Mesenchymal stem cell (in vitro differentiated cells and primary cell): ENCODE results near the gene MAL.

Experiments used
- DNase-seq: peaks from one replicate; pipeline ENCODE4 v3.0.0-alpha.2; 2013
- H2AFZ ChIP-seq: one replicate; pipeline ENCODE4 v1.6.1; 2013; ENCODE audit warnings: low read depth, mild to moderate bottlenecking, control low read depth, inconsistent platforms, low read length, moderate library complexity
- H2AK5ac ChIP-seq: 2 replicates; pipeline ENCODE4 v1.6.1; 2013; ENCODE audit warnings: low read length, moderate library complexity, mild to moderate bottlenecking, inconsistent platforms; ENCODE audit not compliant: severe bottlenecking
- H2BK120ac ChIP-seq: one replicate; pipeline ENCODE4 v1.6.1; 2013; ENCODE audit warnings: low read depth, mild to moderate bottlenecking, inconsistent platforms, low read length, moderate library complexity
- H2BK12ac ChIP-seq, 2 experiments: one replicate each; pipeline ENCODE4 v1.6.1; 2013; ENCODE audit warnings: inconsistent platforms in 2 of 2, low read length in 2 of 2, mild to moderate bottlenecking in 2 of 2, moderate library complexity in 2 of 2, control low read depth in 1 of 2
- H2BK15ac ChIP-seq: one replicate; pipeline ENCODE4 v1.6.1; 2013; ENCODE audit warnings: mild to moderate bottlenecking, low read depth, inconsistent platforms; ENCODE audit not compliant: poor library complexity, severe bottlenecking
- H2BK5ac ChIP-seq: 2 replicates; pipeline ENCODE4 v1.6.1; 2013; ENCODE audit warnings: low read depth, mild to moderate bottlenecking, low read length, control low read depth, inconsistent platforms; ENCODE audit not compliant: poor library complexity, severe bottlenecking
- H3K14ac ChIP-seq, 2 experiments: one replicate each; pipeline ENCODE4 v1.6.1; 2013; ENCODE audit warnings: inconsistent platforms in 2 of 2, low read length in 2 of 2, control low read depth in 1 of 2, mild to moderate bottlenecking in 1 of 2, moderate library complexity in 1 of 2
- H3K18ac ChIP-seq, 2 experiments: one replicate each; pipeline ENCODE4 v1.6.1; 2013; ENCODE audit warnings: inconsistent platforms in 2 of 2, low read length in 2 of 2, control low read depth in 1 of 2, low read depth in 1 of 2, mild to moderate bottlenecking in 1 of 2
- H3K23ac ChIP-seq, 2 experiments: one replicate each; pipeline ENCODE4 v1.6.1; 2013; ENCODE audit warnings: inconsistent platforms in 2 of 2, low read length in 2 of 2, mild to moderate bottlenecking in 2 of 2, moderate library complexity in 2 of 2, control low read depth in 1 of 2
- H3K27ac ChIP-seq: 2 replicates; pipeline ENCODE4 v1.5.1; 2013; ENCODE audit warnings: mild to moderate bottlenecking, moderate library complexity, low read length, control low read depth, inconsistent platforms; ENCODE audit not compliant: poor library complexity, severe bottlenecking
- H3K27me3 ChIP-seq, 2 experiments: 2 replicates each; pipeline versions ENCODE4 v1.6.1 to v1.7.0; 2013; ENCODE audit warnings: low read length in 2 of 2, mild to moderate bottlenecking in 2 of 2, moderate library complexity in 2 of 2, control low read depth in 1 of 2, inconsistent platforms in 1 of 2; ENCODE audit not compliant: control insufficient read depth in 1 of 2, insufficient read depth in 1 of 2
- H3K36me3 ChIP-seq, 2 experiments: 2 replicates each; pipeline versions ENCODE4 v1.6.1 to v1.7.0; 2013; ENCODE audit warnings: low read length in 2 of 2, control low read depth in 1 of 2, inconsistent platforms in 1 of 2, low read depth in 1 of 2, mild to moderate bottlenecking in 1 of 2; ENCODE audit not compliant: insufficient read depth in 2 of 2, control insufficient read depth in 1 of 2
- H3K4ac ChIP-seq, 2 experiments: one replicate each; pipeline ENCODE4 v1.6.1; 2013; ENCODE audit warnings: inconsistent platforms in 2 of 2, low read length in 2 of 2, mild to moderate bottlenecking in 2 of 2, moderate library complexity in 2 of 2, control low read depth in 1 of 2, low read depth in 1 of 2
- H3K4me1 ChIP-seq: 2 replicates; pipeline ENCODE4 v1.6.1; 2013; ENCODE audit warnings: low read depth, low read length, control low read depth; ENCODE audit not compliant: control insufficient read depth, insufficient read depth
- H3K4me2 ChIP-seq: 2 replicates; pipeline ENCODE4 v1.6.1; 2013; ENCODE audit warnings: low read length, mild to moderate bottlenecking, inconsistent platforms; ENCODE audit not compliant: poor library complexity, severe bottlenecking
- H3K4me3 ChIP-seq, 2 experiments: 2 replicates each; pipeline versions ENCODE4 v1.5.1 to v1.7.0; 2013; ENCODE audit warnings: low read length in 2 of 2, mild to moderate bottlenecking in 2 of 2, control low read depth in 1 of 2, low read depth in 1 of 2; ENCODE audit not compliant: insufficient read depth in 1 of 2
- H3K79me1 ChIP-seq: replicated peaks from 2 replicates; pipeline ENCODE4 v1.6.1; 2013; ENCODE audit warnings: mild to moderate bottlenecking, control low read depth, low read length, inconsistent platforms; ENCODE audit not compliant: poor library complexity, severe bottlenecking
- H3K9ac ChIP-seq: 2 replicates; pipeline ENCODE4 v1.7.0; 2013; ENCODE audit warnings: mild to moderate bottlenecking, low read length, moderate library complexity
- H3K9me3 ChIP-seq: 2 replicates; pipeline ENCODE4 v1.7.0; 2013; ENCODE audit warnings: mild to moderate bottlenecking, low read length; ENCODE audit not compliant: control insufficient read depth
- H4K8ac ChIP-seq: one replicate; pipeline ENCODE4 v1.6.1; 2013; ENCODE audit warnings: inconsistent platforms, mild to moderate bottlenecking, low read length, moderate library complexity
- H4K91ac ChIP-seq: one replicate; pipeline ENCODE4 v1.6.1; 2013; ENCODE audit warnings: mild to moderate bottlenecking, low read length, inconsistent platforms
- WGBS: methylation state at CpG from one replicate; pipeline ENCODE4 v1.1.7; 2013; ENCODE audit warnings: mixed read lengths; 5-methylcytosine and 5-hydroxymethylcytosine counted together

Gene MAL

GRCh38 chr2:95042472-95043271, 17.2 kb downstream of the MAL start:
- Histone ChIP-seq H3K18ac (no peak overlapping the region), H3K4ac (no peak overlapping the region), H3K27me3 (peaks cover 13 to 54% of the 10 kb centered on the region in 2 experiments), H2BK5ac (no peak overlapping the region), H3K4me3 (no peak overlapping the region), H2BK12ac (no peak overlapping the region), H3K14ac (no peak overlapping the region), H3K9ac (no peak overlapping the region), H2AK5ac (no peak overlapping the region), H3K36me3 (no peaks in the 10 kb centered on the region), H4K8ac (no peak overlapping the region), H2BK120ac (no peak overlapping the region), H3K4me2 (no peak overlapping the region), H3K9me3 (no peaks in the 10 kb centered on the region), H4K91ac (no peak overlapping the region), H3K23ac (no peak overlapping the region), H2BK15ac (no peak overlapping the region), H2AFZ (no peak overlapping the region), H3K79me1 (no peaks in the 10 kb centered on the region), H3K27ac (no peak overlapping the region), H3K4me1 (peaks cover 7% of the 10 kb centered on the region)
- 72% methylated on average over 7 of the region's 7 CpGs for WGBS
- DNase-seq: no peak

GRCh38 chr2:95043300-95044093, 18.0 kb downstream of the MAL start:
- Histone ChIP-seq H3K4me1 (peaks cover 7% of the 10 kb centered on the region), H2BK12ac (no peak overlapping the region), H3K4me2 (no peak overlapping the region), H3K27ac (no peak overlapping the region), H3K4ac (no peak overlapping the region), H2AK5ac (no peak overlapping the region), H2BK15ac (no peak overlapping the region), H3K79me1 (no peaks in the 10 kb centered on the region), H3K18ac (no peak overlapping the region), H4K91ac (no peak overlapping the region), H3K14ac (no peak overlapping the region), H4K8ac (no peak overlapping the region), H2BK5ac (no peak overlapping the region), H2AFZ (no peak overlapping the region), H2BK120ac (no peak overlapping the region), H3K9me3 (no peaks in the 10 kb centered on the region), H3K9ac (no peak overlapping the region), H3K23ac (no peak overlapping the region), H3K36me3 (no peaks in the 10 kb centered on the region), H3K27me3 (peaks cover 13 to 62% of the 10 kb centered on the region in 2 experiments), H3K4me3 (no peak overlapping the region)
- DNase-seq: no peak
- 57% methylated on average over 15 of the region's 17 CpGs for WGBS

- Histone ChIP-seq H3K27ac (no peak overlapping the region), H2AFZ (no peak overlapping the region), H4K91ac (no peak overlapping the region), H3K23ac (no peak overlapping the region), H3K36me3 (no peaks in the 10 kb centered on the region), H3K27me3 (peaks cover 13 to 69% of the 10 kb centered on the region in 2 experiments), H3K4me2 (no peak overlapping the region), H3K9ac (no peak overlapping the region), H3K4me1 (peaks cover 7% of the 10 kb centered on the region), H3K79me1 (no peaks in the 10 kb centered on the region), H3K14ac (no peak overlapping the region), H4K8ac (no peak overlapping the region), H2BK15ac (no peak overlapping the region), H2BK120ac (no peak overlapping the region), H2BK12ac (no peak overlapping the region), H3K18ac (no peak overlapping the region), H2BK5ac (no peak overlapping the region), H3K4ac (no peak overlapping the region), H2AK5ac (no peak overlapping the region), H3K4me3 (no peak overlapping the region), H3K9me3 (no peaks in the 10 kb centered on the region)
- DNase-seq: no peak
- WGBS: 88% methylated on average over 5 of the region's 5 CpGs
Measured at GRCh38 chr2:95044601-95045000, 19.1 kb downstream of the MAL start.

GRCh38 chr2:95046371-95047112, 21.0 kb downstream of the MAL start:
- Histone ChIP-seq H2AK5ac (no peak overlapping the region), H3K27me3 (peaks cover 13 to 75% of the 10 kb centered on the region in 2 experiments), H3K9ac (no peak overlapping the region), H3K36me3 (no peaks in the 10 kb centered on the region), H2BK120ac (no peak overlapping the region), H3K4me3 (no peak overlapping the region), H3K18ac (no peak overlapping the region), H4K91ac (no peak overlapping the region), H3K79me1 (no peaks in the 10 kb centered on the region), H3K23ac (no peak overlapping the region), H4K8ac (no peak overlapping the region), H2BK12ac (no peak overlapping the region), H2BK15ac (no peak overlapping the region), H2BK5ac (no peak overlapping the region), H3K4me1 (peaks cover 7% of the 10 kb centered on the region), H3K27ac (no peak overlapping the region), H2AFZ (no peak overlapping the region), H3K4ac (no peak overlapping the region), H3K14ac (no peak overlapping the region), H3K9me3 (no peaks in the 10 kb centered on the region), H3K4me2 (no peak overlapping the region)
- DNase-seq: no peak
- WGBS: 70% methylated on average over 13 of the region's 13 CpGs
